Progenitor cell of endocrine pancreas (in vitro differentiated cells): ENCODE data around the gene SLC25A38. TPM values are rescaled to one million over a fixed set of nuclear protein-coding genes. Genes with fewer than 3 reads are reported as not detected.

Experiments used
- DNase-seq: peaks from one replicate; pipeline ENCODE4 v3.0.0; 2021; ENCODE audit warnings: low spot score; ENCODE audit not compliant: unreplicated experiment
- H3K27ac Mint-ChIP-seq: 2 replicates; pipeline ENCODE4 v1.8.0; 2021; ENCODE audit warnings: mild to moderate bottlenecking, moderate library complexity, mixed read lengths
- H3K27me3 Mint-ChIP-seq: 2 replicates; pipeline ENCODE4 v1.8.0; 2021; ENCODE audit warnings: mixed read lengths
- H3K36me3 Mint-ChIP-seq: 2 replicates; pipeline ENCODE4 v1.8.0; 2022; ENCODE audit warnings: mixed read lengths; ENCODE audit not compliant: insufficient read depth
- H3K4me1 Mint-ChIP-seq: 2 replicates; pipeline ENCODE4 v1.8.0; 2021; ENCODE audit warnings: low read depth, mixed read lengths
- H3K4me3 Mint-ChIP-seq: 2 replicates; pipeline ENCODE4 v1.8.0; 2021; ENCODE audit warnings: low read depth, mild to moderate bottlenecking, moderate library complexity, mixed read lengths
- H3K9me3 Mint-ChIP-seq: 2 replicates; pipeline ENCODE4 v1.8.0; 2021; ENCODE audit warnings: low read depth, mixed read lengths
- CTCF ChIP-seq: fragments of 200-600 bp; sonication (generic); IDR thresholded peaks from one replicate; pipeline ENCODE4 v1.5.0; 2021; ENCODE audit warnings: antibody characterized with exemption, mild to moderate bottlenecking; ENCODE audit not compliant: unreplicated experiment
- total RNA-seq: library from RNA; stranded (reverse); gene quantifications from 2 replicates; pipeline ENCODE4 v1.2.1, GENCODE V29; 2021

SLC25A38 gene
- total RNA-seq, 1 donor from 2014 or later = 38.0 TPM

DNA sequence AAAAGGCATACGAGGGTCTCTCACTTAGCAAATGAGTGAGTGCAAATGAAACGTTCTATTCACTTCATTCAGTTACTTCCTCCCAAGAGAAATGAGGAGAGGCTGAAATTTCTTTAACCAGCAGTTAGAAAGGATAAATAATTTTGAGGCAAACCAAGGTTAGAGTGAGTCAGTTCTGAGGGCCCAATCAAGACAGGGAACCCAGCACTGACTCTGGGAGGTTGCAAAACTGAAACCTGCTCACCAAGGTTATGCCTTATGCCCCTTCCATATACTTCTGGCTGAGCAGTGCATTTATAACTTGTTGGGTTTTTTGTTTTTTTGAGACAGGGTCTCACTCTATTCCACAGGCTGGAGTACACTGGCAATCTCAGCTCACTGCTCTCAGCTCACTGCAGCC lies 18.8 kb downstream of the SLC25A38 start:
- H3K27ac Mint-ChIP-seq = no peak overlapping the region
- no peaks in the 10 kb centered on the region for H3K9me3 Mint-ChIP-seq
- no peaks in the 10 kb centered on the region for H3K27me3 Mint-ChIP-seq
- no peak for TF ChIP-seq CTCF
- H3K36me3 Mint-ChIP-seq = peaks cover 12% of the 10 kb centered on the region
- H3K4me3 Mint-ChIP-seq = no peak overlapping the region
- no peaks in the 10 kb centered on the region for H3K4me1 Mint-ChIP-seq
- no peak for DNase-seq

GRCh38 chr3:39404943-39405686 lies 21.9 kb downstream of the SLC25A38 start:
- DNase-seq = no peak
- Mint-ChIP-seq H3K4me1 (peaks cover 15% of the 10 kb centered on the region), H3K36me3 (peaks cover 11% of the 10 kb centered on the region), H3K27me3 (no peaks in the 10 kb centered on the region), H3K4me3 (peak overlapping the region; percentile 92), H3K27ac (peak overlapping the region; percentile 59), H3K9me3 (no peaks in the 10 kb centered on the region)
- no peak for TF ChIP-seq CTCF

- Mint-ChIP-seq H3K9me3 (no peaks in the 10 kb centered on the region), H3K4me1 (peaks cover 15% of the 10 kb centered on the region), H3K4me3 (peak overlapping the region; percentile 92), H3K27ac (peak overlapping the region; percentile 99), H3K27me3 (no peaks in the 10 kb centered on the region), H3K36me3 (peaks cover 13% of the 10 kb centered on the region)
- no peak for DNase-seq
- TF ChIP-seq CTCF = no peak
These were observed 22.7 kb downstream of the SLC25A38 start for GRCh38 chr3:39405687-39406367.

- TF ChIP-seq CTCF = peak; percentile 44
These were observed 23.4 kb downstream of the SLC25A38 start, which contains the start of gene RPSA for GRCh38 chr3:39406368-39407258. Gene RPSA (plus strand): TSS chr3:39406720. CDS start chr3:39407654, 934 bp downstream.

DNA sequence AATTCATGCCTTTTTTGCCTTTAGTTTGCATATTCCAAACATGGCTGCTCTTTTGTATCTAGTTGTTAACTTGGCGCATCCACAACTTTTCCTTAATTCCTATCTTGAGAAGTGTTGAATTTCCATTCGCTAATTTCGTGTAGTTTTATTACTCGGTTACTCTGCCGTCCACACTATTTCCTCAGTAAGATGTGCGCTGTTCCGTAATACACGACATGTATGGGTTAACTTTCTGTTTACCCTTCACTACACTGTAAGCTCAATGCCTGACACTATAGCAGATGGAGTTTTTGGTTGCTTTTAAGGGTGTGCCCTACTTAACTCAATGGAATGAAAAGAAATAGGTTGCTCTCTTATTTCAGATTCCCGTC lies 24.1 kb downstream of the SLC25A38 start:
- H3K4me1 Mint-ChIP-seq = peaks cover 15% of the 10 kb centered on the region
- H3K36me3 Mint-ChIP-seq = peaks cover 24% of the 10 kb centered on the region
- H3K4me3 Mint-ChIP-seq = peak overlapping the region; percentile 92
- TF ChIP-seq CTCF = no peak
- no peaks in the 10 kb centered on the region for H3K9me3 Mint-ChIP-seq
- no peak for DNase-seq
- H3K27ac Mint-ChIP-seq = peak overlapping the region; percentile 85
- no peaks in the 10 kb centered on the region for H3K27me3 Mint-ChIP-seq

More at GRCh38 chr3:39406368-39407258, 23.4 kb downstream of the SLC25A38 start, which contains the start of gene RPSA:
- Mint-ChIP-seq H3K4me1 (peaks cover 15% of the 10 kb centered on the region), H3K27me3 (no peaks in the 10 kb centered on the region), H3K4me3 (peak within 1 kb of the TSS; percentile 92), H3K9me3 (no peaks in the 10 kb centered on the region), H3K36me3 (peaks cover 20% of the 10 kb centered on the region), H3K27ac (peak within 1 kb of the TSS; percentile 99)
- peak; percentile 84 for DNase-seq
